GM21526 (cell line): ENCODE results near the gene KCNC4.

Experiments
- ATAC-seq: cut with Tn5 transposase; IDR thresholded peaks from one replicate; pipeline ENCODE4 v1.9.1; 2021; ENCODE audit warnings: moderate library complexity; ENCODE audit not compliant: unreplicated experiment, low FRiP score

Gene KCNC4

GRCh38 chr1:110209715-110210603, at the start of gene KCNC4:
Gene KCNC4, plus strand, starts transcription at chr1:110210314. Its CDS starts 1,186 bp downstream, at chr1:110211500.
- ATAC-seq = peak; percentile 77

- ATAC-seq = no peak
Observed at GRCh38 chr1:110160538-110161100, 49.5 kb upstream of the KCNC4 start.

GRCh38 chr1:110161165-110161564, 48.9 kb upstream of the KCNC4 start:
- no peak for ATAC-seq

GRCh38 chr1:110161849-110162248, 48.3 kb upstream of the KCNC4 start:
- ATAC-seq = no peak

- ATAC-seq = no peak
Observed at GRCh38 chr1:110163591-110163990, 46.5 kb upstream of the KCNC4 start.

GRCh38 chr1:110164725-110165350, 45.3 kb upstream of the KCNC4 start:
- ATAC-seq = no peak

DNA sequence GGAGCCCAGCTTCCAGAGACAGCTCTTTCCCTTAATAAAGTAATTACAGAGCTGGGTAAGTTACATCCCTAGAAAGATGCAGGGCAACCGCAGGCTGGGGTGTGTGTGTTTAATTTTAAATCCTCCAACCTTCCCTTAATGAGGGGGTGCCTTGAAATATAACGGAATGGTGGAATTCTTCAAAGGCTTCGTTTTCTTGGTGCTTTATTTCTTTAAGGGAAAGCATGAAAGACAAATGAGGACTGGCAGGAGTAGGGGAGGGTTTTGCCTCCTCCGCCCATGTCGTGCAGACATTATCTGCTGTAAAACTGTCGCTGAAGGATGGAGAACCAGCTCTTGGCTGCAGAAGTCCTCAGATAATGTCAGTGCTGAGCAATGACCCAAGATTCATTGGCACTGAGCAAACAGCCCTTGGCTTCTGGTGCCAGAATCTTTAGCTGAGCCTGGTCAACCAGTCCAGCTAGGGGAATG, 44.3 kb upstream of the KCNC4 start:
- no peak for ATAC-seq

DNA sequence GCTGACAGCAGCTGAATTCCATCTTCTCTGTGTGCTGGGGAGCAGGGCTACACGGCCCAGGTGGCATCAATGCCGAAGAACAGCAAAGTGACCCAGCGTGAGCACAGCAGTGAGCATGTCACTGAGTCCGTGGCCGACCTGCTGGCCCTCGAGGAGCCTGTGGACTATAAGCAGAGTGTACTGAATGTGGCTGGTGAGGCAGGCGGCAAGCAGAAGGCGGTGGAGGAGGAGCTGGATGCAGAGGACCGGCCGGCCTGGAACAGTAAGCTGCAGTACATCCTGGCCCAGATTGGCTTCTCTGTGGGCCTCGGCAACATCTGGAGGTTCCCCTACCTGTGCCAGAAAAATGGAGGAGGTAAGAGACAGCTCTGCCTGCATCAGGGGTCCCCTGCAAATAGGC, 43.3 kb upstream of the KCNC4 start:
- ATAC-seq = no peak

DNA sequence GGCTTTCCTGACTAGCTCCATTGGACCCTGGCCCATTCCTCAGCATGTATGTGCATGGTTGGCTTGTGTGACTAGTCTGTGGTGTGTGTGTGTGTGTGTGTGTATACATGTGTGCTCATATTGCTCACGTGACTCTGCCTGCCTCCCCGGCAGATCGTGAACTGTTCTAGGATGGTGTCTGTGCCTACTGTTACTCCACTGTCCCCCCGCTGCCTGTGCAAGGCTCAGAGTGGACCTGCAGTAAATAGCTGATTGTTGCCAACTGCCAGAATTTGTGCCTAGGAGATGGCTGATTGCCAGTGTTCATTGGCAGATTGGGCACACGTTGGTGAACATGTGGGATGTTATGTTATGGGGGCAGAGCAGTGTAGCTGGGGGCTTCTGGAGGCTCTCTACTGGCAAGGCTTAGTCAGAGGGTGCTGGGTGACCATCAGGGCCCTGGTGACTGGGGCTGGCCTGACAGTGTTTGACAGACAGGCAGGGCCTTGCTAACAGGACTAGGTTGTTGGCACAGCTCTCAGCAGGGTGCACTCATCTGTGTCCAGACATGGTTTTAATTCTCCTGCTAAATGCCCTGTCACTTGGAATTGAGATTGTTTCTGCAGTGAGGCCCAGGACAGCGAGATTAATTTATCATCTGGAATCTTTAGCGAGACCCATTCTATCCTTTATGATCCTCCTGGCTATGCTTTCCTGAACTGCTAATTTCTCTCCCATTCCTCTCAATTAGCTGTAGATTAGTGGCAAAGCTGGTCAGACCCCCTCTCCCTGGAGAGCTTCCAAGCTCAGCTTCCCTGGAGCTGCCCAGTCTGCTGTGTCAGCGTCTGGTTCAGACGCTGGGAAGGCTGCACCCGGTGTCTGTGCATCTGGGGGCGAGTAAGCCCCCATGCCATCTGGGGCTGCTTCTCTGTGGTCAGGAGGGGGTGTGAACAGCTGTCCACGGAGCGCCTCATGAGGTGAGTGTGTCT, 39.1 kb upstream of the KCNC4 start:
- ATAC-seq = no peak

DNA sequence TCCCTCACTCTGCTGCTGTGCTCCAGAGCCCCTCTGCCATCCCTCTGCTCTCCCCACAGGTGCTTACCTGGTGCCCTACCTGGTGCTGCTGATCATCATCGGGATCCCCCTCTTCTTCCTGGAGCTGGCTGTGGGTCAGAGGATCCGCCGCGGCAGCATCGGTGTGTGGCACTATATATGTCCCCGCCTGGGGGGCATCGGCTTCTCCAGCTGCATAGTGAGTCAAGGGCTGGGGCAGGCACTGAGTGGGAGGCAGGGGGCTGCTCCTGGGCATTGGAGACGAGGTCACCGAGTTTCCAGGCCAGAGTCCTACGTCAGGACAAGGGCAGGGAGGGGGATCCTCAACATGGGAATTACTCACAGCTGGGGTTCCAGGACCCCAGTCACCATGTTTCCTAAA, 38.1 kb upstream of the KCNC4 start:
- no peak for ATAC-seq

DNA sequence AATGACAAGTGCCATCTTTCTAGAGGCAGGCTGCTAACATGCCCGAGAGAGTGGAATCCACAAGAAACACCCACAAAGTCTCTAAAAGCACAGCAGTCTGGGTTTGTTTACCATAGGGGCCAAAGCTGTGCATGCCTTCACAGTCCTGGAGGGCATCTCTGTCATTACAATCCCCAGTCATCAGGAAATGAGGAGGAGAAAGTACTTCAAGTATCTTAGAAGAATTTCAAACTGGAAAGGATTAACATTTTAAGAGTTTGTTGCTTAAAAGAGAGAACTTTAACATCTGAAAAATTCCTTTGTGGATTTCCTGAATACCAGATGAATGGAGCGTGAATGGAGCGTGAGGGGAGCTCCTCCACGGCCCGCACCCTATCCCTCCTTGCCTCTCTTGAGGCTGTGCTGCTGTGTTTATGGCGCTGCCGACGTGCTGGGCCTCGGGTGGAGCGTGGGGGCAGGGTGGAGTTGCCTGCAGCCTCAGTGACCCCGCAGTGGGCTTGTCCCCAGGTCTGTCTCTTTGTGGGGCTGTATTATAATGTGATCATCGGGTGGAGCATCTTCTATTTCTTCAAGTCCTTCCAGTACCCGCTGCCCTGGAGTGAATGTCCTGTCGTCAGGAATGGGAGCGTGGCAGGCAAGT, 36.5 kb upstream of the KCNC4 start:
- no peak for ATAC-seq

- ATAC-seq = no peak
Observed at GRCh38 chr1:110174961-110175360, 35.2 kb upstream of the KCNC4 start.

DNA sequence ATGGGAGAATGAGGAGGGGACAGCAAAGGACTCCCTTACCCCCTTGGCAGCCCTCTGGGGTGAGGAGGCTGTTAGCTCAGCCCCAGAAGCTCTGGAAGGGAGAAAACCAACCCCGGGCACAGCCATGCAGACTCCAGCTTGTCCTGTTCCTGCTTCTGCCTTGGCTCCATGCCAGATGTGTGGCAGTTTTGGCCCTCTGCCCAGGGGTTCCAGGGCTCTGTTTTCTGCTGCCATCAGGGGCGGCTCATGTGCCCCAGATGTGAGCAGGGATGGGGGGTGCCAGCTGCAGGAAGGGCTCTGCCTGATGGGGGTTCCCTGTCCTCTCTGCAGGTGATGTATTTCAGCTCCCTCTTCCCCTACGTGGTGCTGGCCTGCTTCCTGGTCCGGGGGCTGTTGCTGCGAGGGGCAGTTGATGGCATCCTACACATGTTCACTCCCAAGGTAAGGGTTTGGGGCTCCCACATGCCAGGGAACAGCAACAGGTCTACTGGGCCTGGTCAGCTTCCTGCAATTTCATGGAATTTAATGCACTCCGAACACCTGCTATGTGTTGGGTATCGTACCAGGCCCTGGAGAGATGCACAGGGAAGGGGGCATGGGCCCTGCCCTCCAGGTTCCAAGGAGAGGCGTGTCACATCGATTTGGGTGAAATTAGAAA, 33.7 kb upstream of the KCNC4 start:
- ATAC-seq = no peak

DNA sequence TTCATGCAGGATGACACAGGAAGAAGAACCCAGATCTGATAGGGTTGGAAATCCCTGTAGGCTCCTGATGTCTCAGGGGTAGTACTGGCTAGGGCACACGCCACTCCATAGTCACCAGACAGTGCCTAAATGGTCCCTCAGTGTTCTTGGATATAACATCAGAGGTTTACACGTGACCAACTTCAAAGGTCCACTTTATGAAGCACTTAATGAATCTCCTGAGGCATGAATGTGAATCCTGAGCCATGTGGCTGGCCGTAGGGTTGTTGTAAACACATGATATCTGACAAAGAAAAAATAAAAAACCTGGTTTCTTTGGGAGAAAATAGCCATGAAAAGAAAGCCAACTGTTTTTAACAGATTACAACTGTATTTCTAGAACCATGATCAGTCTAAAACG, 32.3 kb upstream of the KCNC4 start:
- no peak for ATAC-seq

- ATAC-seq = no peak
Observed at GRCh38 chr1:110183642-110184167, 26.4 kb upstream of the KCNC4 start.

- no peak for ATAC-seq
Observed at GRCh38 chr1:110184446-110184845, 25.7 kb upstream of the KCNC4 start.

- no peak for ATAC-seq
Observed at GRCh38 chr1:110185181-110185580, 24.9 kb upstream of the KCNC4 start.

- ATAC-seq = no peak
Observed at GRCh38 chr1:110186558-110186957, 23.6 kb upstream of the KCNC4 start.
